HEK293T (cell line): Measurements from ENCODE around the gene C20orf204.

ENCODE experiments used
- ARNT ChIP-seq: fragments of 450-650 bp; IDR thresholded peaks from 2 replicates; pipeline ENCODE4 v1.6.1; 2017; ENCODE audit warnings: mild to moderate bottlenecking
- ELF4 ChIP-seq: fragments of 450-650 bp; IDR thresholded peaks from 2 replicates; pipeline ENCODE4 v1.6.1; 2017; ENCODE audit warnings: antibody characterized with exemption
- FOXK2 ChIP-seq: fragments of 450-650 bp; IDR thresholded peaks from 2 replicates; pipeline ENCODE4 v1.6.1; 2016; ENCODE audit warnings: mild to moderate bottlenecking

- TF ChIP-seq ARNT (no peak), FOXK2 (no peak), ELF4 (no peak)
Observed at GRCh38 chr20:64047968-64048401, 12.0 kb downstream of the C20orf204 start.
